Measurements from ENCODE around the gene TMIE.

Gene TMIE
- total RNA-seq: 0.54 to 1.3 (median 0.83) reads per million in 4 experiments

GRCh38 chr3:46701181-46701939 lies at the start of gene TMIE:
Gene TMIE, plus strand, starts transcription at chr3:46701392. Its CDS starts 96 bp downstream, at chr3:46701488.
- no peak for DNase-seq

GRCh38 chr3:46655271-46655670 lies 45.9 kb upstream of the TMIE start:
- DNase-seq: no peak

- no peak for DNase-seq
Measured at GRCh38 chr3:46656778-46657556, 44.2 kb upstream of the TMIE start.

- no peak for DNase-seq
Measured at GRCh38 chr3:46659285-46659684, 41.9 kb upstream of the TMIE start.

- DNase-seq: no peak
Measured at GRCh38 chr3:46660003-46660402, 41.2 kb upstream of the TMIE start.

- DNase-seq: no peak
Measured at GRCh38 chr3:46660543-46661523, 40.4 kb upstream of the TMIE start.

- DNase-seq: no peak
Measured at GRCh38 chr3:46661776-46662766, 39.1 kb upstream of the TMIE start.

GRCh38 chr3:46662771-46663551 lies 38.2 kb upstream of the TMIE start:
- DNase-seq: no peak

- DNase-seq: no peak
Measured at GRCh38 chr3:46663591-46664135, 37.5 kb upstream of the TMIE start.

GRCh38 chr3:46664188-46664970 lies 36.8 kb upstream of the TMIE start:
- no peak for DNase-seq

GRCh38 chr3:46664971-46665762 lies 36.0 kb upstream of the TMIE start:
- DNase-seq: no peak

- no peak for DNase-seq
Measured at GRCh38 chr3:46665763-46666452, 35.3 kb upstream of the TMIE start.

- DNase-seq: no peak
Measured at GRCh38 chr3:46666453-46666845, 34.7 kb upstream of the TMIE start.

GRCh38 chr3:46667061-46667621 lies 34.1 kb upstream of the TMIE start:
- no peak for DNase-seq

GRCh38 chr3:46667657-46668056 lies 33.5 kb upstream of the TMIE start:
- DNase-seq: no peak

GRCh38 chr3:46668116-46668515 lies 33.1 kb upstream of the TMIE start:
- no peak for DNase-seq

GRCh38 chr3:46668591-46668990 lies 32.6 kb upstream of the TMIE start:
- no peak for DNase-seq
